T-helper 1 cell treated with Interleukin-12 subunit alpha and Interleukin-12 subunit beta and Interleukin-4 antibody, amounts not matched to agents 30 ng/mL and 1 ng/mL, for 36 hours (primary cell): ENCODE results near the gene C4orf54. TPM values are rescaled to one million over a fixed set of nuclear protein-coding genes. Genes with fewer than 3 reads are reported as not detected.

Source experiments
- intact Hi-C: fragments of 100-400 bp; cut with micrococcal nuclease; formaldehyde crosslinking; loops from one replicate; pipeline ENCODE4 v1.15.1; 2024
- total RNA-seq: library from RNA; stranded (reverse); gene quantifications from 2 replicates; pipeline ENCODE4 v1.2.3, GENCODE V29; 2022

The C4orf54 gene
- total RNA-seq, 1 donor from 2014 or later, result not detected

- intact Hi-C loops, result no loop called here
These were observed 4.8 kb downstream of the C4orf54 start for GRCh38 chr4:99652596-99653436.

GRCh38 chr4:99651811-99652485 is 5.7 kb downstream of the C4orf54 start:
- intact Hi-C loops, result no loop called here

GRCh38 chr4:99651016-99651769 is 6.4 kb downstream of the C4orf54 start:
- intact Hi-C loops, result no loop called here

- intact Hi-C loops, result no loop called here
These were observed 7.8 kb downstream of the C4orf54 start for GRCh38 chr4:99649778-99650177.

- intact Hi-C loops, result no loop called here
These were observed 8.4 kb downstream of the C4orf54 start for GRCh38 chr4:99649208-99649607.

GRCh38 chr4:99648321-99648720 is 9.3 kb downstream of the C4orf54 start:
- intact Hi-C loops, result no loop called here

- intact Hi-C loops, result no loop called here
These were observed 10.6 kb downstream of the C4orf54 start for GRCh38 chr4:99647071-99647470.

- intact Hi-C loops, result no loop called here
These were observed 12.0 kb downstream of the C4orf54 start for GRCh38 chr4:99645638-99646037.

- intact Hi-C loops, result no loop called here
These were observed 12.6 kb downstream of the C4orf54 start for GRCh38 chr4:99645036-99645435.

GRCh38 chr4:99644453-99644852 is 13.2 kb downstream of the C4orf54 start:
- intact Hi-C loops, result no loop called here

GRCh38 chr4:99642725-99643489 is 14.7 kb downstream of the C4orf54 start:
- intact Hi-C loops, result no loop called here

GRCh38 chr4:99640676-99641075 is 17.0 kb downstream of the C4orf54 start:
- intact Hi-C loops, result no loop called here

- intact Hi-C loops, result no loop called here
These were observed 20.5 kb downstream of the C4orf54 start for GRCh38 chr4:99637174-99637573.

- intact Hi-C loops, result no loop called here
These were observed 21.2 kb downstream of the C4orf54 start for GRCh38 chr4:99636422-99636821.

GRCh38 chr4:99635601-99636000 is 22.0 kb downstream of the C4orf54 start:
- intact Hi-C loops, result no loop called here

GRCh38 chr4:99634742-99635360 is 22.8 kb downstream of the C4orf54 start:
- intact Hi-C loops, result no loop called here

GRCh38 chr4:99633772-99634171 is 23.9 kb downstream of the C4orf54 start:
- intact Hi-C loops, result no loop called here

- intact Hi-C loops, result loop anchor here (2.0 kb wide), 2 partner anchors 66 to 320 kb away; partner anchors contain the start of genes H2AZ1 and TRMT10A
These were observed 26.7 kb downstream of the C4orf54 start for GRCh38 chr4:99630857-99631360.

GRCh38 chr4:99629962-99630554 is 27.6 kb downstream of the C4orf54 start:
- intact Hi-C loops, result loop anchor here (2.0 kb wide), 2 partner anchors 65 to 321 kb away; partner anchors contain the start of genes H2AZ1 and TRMT10A

GRCh38 chr4:99628040-99628439 is 29.6 kb downstream of the C4orf54 start:
- intact Hi-C loops, result no loop called here
